HepG2 (cell line): Measurements from ENCODE around the gene DSCAML1. TPM values are rescaled to one million over a fixed set of nuclear protein-coding genes. Genes with fewer than 3 reads are reported as not detected.

Source experiments
- ATAC-seq: fragments of 200-7000 bp; cut with Tn5 transposase; 3 replicates; pipeline ENCODE4 v1.9.1; 2020; ENCODE audit warnings: mild to moderate bottlenecking, moderate library complexity
- BruUV-seq: library from RNA; stranded (reverse); fragments of 400-500 nt; replicated peaks from 2 replicates; lab custom pipeline; 2021; lab: Mats Ljungman, UMichigan
- CTCF ChIA-PET: fragments of 300-600 bp; formaldehyde crosslinking; extraction: SDS; loops from one replicate; lab custom pipeline; 2021; ENCODE audit warnings: low total read pairs, inconsistent platforms, low intra/inter-chr PET ratio; lab: Yijun Ruan, JAX
- POLR2A ChIA-PET: fragments of 350-600 bp; sonication (Branson Sonifier 250); formaldehyde crosslinking; loops from one replicate; lab custom pipeline; 2020; ENCODE audit warnings: antibody characterized with exemption, inconsistent platforms; lab: Yijun Ruan, JAX
- DNase-seq: peaks from one replicate; pipeline ENCODE4 v3.0.0-alpha.2; 2015; ENCODE audit warnings: low spot score
- FAIRE-seq: peaks from 3 replicates; lab custom pipeline; 2011; peaks lifted over from hg19 to GRCh38; lab: Jason Lieb, UNC
- H2AFZ ChIP-seq: one replicate; pipeline ENCODE4 v1.6.1; 2011; ENCODE audit warnings: low read length, inconsistent platforms
- H3K27ac ChIP-seq: fragments of 300-600 bp; 3 replicates; pipeline ENCODE4 v1.8.0; 2011; ENCODE audit warnings: mixed run types, mild to moderate bottlenecking, mixed read lengths, low read length, inconsistent platforms; ENCODE audit not compliant: insufficient read depth; ENCODE audit errors: extremely low read length
- H3K27me3 ChIP-seq, 2 experiments: fragments of 200-600 bp in 1 of 2; 2 replicates in 1 of 2; 3 replicates in 1 of 2; pipeline versions ENCODE4 v1.6.0 to v1.8.0; 2011; ENCODE audit warnings: low read length in 2 of 2, mild to moderate bottlenecking in 2 of 2, moderate library complexity in 2 of 2, inconsistent platforms in 1 of 2; ENCODE audit not compliant: insufficient read depth in 2 of 2, control insufficient read depth in 1 of 2
- H3K36me3 ChIP-seq, 2 experiments: fragments of 200-600 bp in 1 of 2; replicated peaks in 1 of 2; 2 replicates in 1 of 2; 3 replicates in 1 of 2; pipeline versions ENCODE4 v1.5.1 to v1.8.0; 2011; ENCODE audit warnings: low read length in 2 of 2, inconsistent platforms in 1 of 2; ENCODE audit not compliant: insufficient read depth in 2 of 2, control insufficient read depth in 1 of 2
- H3K4me1 ChIP-seq: 2 replicates; pipeline ENCODE4 v1.5.1; 2012; ENCODE audit warnings: low read length, inconsistent platforms; ENCODE audit not compliant: insufficient read depth
- H3K4me2 ChIP-seq: 2 replicates; pipeline ENCODE4 v1.6.0; 2011; ENCODE audit warnings: low read depth, low read length, inconsistent platforms
- H3K4me3 ChIP-seq, 3 experiments: fragments of 200-600 bp in 1 of 3; sonication (generic), shearing (Covaris generic) in 1 of 3; replicated peaks in 1 of 3; 2 replicates each; pipeline ENCODE4 v1.5.1; 2011 to 2016; ENCODE audit warnings: low read length in 3 of 3, inconsistent platforms in 2 of 3, low read depth in 2 of 3, mild to moderate bottlenecking in 2 of 3, control low read depth in 1 of 3, mixed read lengths in 1 of 3; ENCODE audit not compliant: insufficient read depth in 1 of 3
- H3K79me2 ChIP-seq: one replicate; pipeline ENCODE4 v1.6.1; 2011; ENCODE audit warnings: low read length, inconsistent platforms; ENCODE audit not compliant: insufficient read depth
- H3K9ac ChIP-seq: 2 replicates; pipeline ENCODE4 v1.6.0; 2011; ENCODE audit warnings: mild to moderate bottlenecking, low read depth, low read length, inconsistent platforms; ENCODE audit not compliant: insufficient read depth
- H3K9me3 ChIP-seq: 2 replicates; pipeline ENCODE4 v1.5.1; 2012; ENCODE audit warnings: mild to moderate bottlenecking, low read length
- H4K20me1 ChIP-seq: 2 replicates; pipeline ENCODE4 v1.6.0; 2011; ENCODE audit warnings: inconsistent platforms, mild to moderate bottlenecking, low read length, moderate library complexity; ENCODE audit not compliant: insufficient read depth
- ATAD3A ChIP-seq: sonication (generic); formaldehyde crosslinking; IDR thresholded peaks from 2 replicates; pipeline ENCODE4 v1.4.0; 2020; ENCODE audit warnings: missing genetic modification reagents
- CEBPB ChIP-seq: IDR thresholded peaks from 2 replicates; pipeline ENCODE4 v1.6.1; 2011; ENCODE audit warnings: low read depth, low read length, improper control_type of control experiment, borderline replicate concordance
- HHEX ChIP-seq: IDR thresholded peaks from 2 replicates; pipeline ENCODE4 v1.6.1; 2016; ENCODE audit warnings: control low read depth
- KDM5A ChIP-seq: fragments of 200-600 bp; sonication (generic); IDR thresholded peaks from 2 replicates; pipeline ENCODE4 v1.7.0; 2018; ENCODE audit warnings: antibody characterized with exemption, mild to moderate bottlenecking, low read length, borderline replicate concordance
- RBM39 ChIP-seq: fragments of 200-400 bp; formaldehyde crosslinking; IDR thresholded peaks from one replicate; pipeline ENCODE4 v1.6.1; 2018; ENCODE audit warnings: antibody characterized with exemption, mild to moderate bottlenecking, low read depth, low read length; ENCODE audit not compliant: poor library complexity, severe bottlenecking
- RXRA ChIP-seq: sonication (generic); formaldehyde crosslinking; IDR thresholded peaks from 2 replicates; pipeline ENCODE4 v1.5.1; 2020; ENCODE audit warnings: missing genetic modification reagents
- YEATS2 ChIP-seq: sonication (generic); formaldehyde crosslinking; IDR thresholded peaks from 2 replicates; pipeline ENCODE4 v1.4.0; 2020; ENCODE audit warnings: missing genetic modification reagents, borderline replicate concordance
- ZNF136 ChIP-seq: sonication (generic); formaldehyde crosslinking; IDR thresholded peaks from 2 replicates; pipeline ENCODE4 v1.8.1; 2022; ENCODE audit warnings: low read depth, mild to moderate bottlenecking, moderate library complexity, missing genetic modification reagents
- ZNF17 ChIP-seq: sonication (generic); formaldehyde crosslinking; IDR thresholded peaks from 2 replicates; pipeline ENCODE4 v1.5.0; 2020; ENCODE audit warnings: mild to moderate bottlenecking, missing genetic modification reagents
- ZNF367 ChIP-seq: sonication (generic); formaldehyde crosslinking; IDR thresholded peaks from 2 replicates; pipeline ENCODE4 v1.4.0; 2020; ENCODE audit warnings: missing genetic modification reagents, borderline replicate concordance
- ZNF570 ChIP-seq: sonication (generic); formaldehyde crosslinking; IDR thresholded peaks from 2 replicates; pipeline ENCODE4 v1.4.0; 2020; ENCODE audit warnings: mild to moderate bottlenecking, missing genetic modification reagents, borderline replicate concordance
- ZNF619 ChIP-seq: sonication (generic); formaldehyde crosslinking; IDR thresholded peaks from 2 replicates; pipeline ENCODE4 v1.4.0; 2020; ENCODE audit warnings: mild to moderate bottlenecking, missing genetic modification reagents
- ZNF709 ChIP-seq: sonication (generic); formaldehyde crosslinking; IDR thresholded peaks from 2 replicates; pipeline ENCODE4 v1.5.0; 2020; ENCODE audit warnings: mild to moderate bottlenecking, missing genetic modification reagents
- ZNF766 ChIP-seq: sonication (generic); formaldehyde crosslinking; IDR thresholded peaks from 2 replicates; pipeline ENCODE4 v1.5.0; 2020; ENCODE audit warnings: missing genetic modification reagents, borderline replicate concordance
- WGBS: methylation state at CpG from one replicate; pipeline ENCODE4 v1.1.6; 2017; ENCODE audit warnings: low lambda C conversion rate; 5-methylcytosine and 5-hydroxymethylcytosine counted together
- in situ Hi-C: cut with HindIII; loops from 2 replicates; pipeline ENCODE4 v1.10.0; 2017; ENCODE audit warnings: low pct_unique_long_range_greater_than_20kb; ENCODE audit not compliant: extremely low pct_ligation_motif_present
- intact Hi-C: fragments of 100-400 bp; cut with micrococcal nuclease; formaldehyde crosslinking; loops from one replicate; pipeline ENCODE4 v1.10.0; 2022; ENCODE audit not compliant: unreplicated experiment
- polyA plus RNA-seq, 8 experiments: library from polyadenylated mRNA; depleted of rRNA in 3 of 8; stranded (reverse) in 7 of 8; unstranded in 1 of 8; fragments of >200 nt; fragmentation: Illumina TruSeq in 4 of 8; extraction: Trizol in 4 of 8; gene quantifications; 2 replicates each; pipeline versions ENCODE4 v1.2.1 to v1.2.3, GENCODE V29; 2011 to 2016; ENCODE audit warnings: low read depth in 4 of 8, missing spikeins in 1 of 8, mixed read lengths in 1 of 8; ENCODE audit not compliant: insufficient read depth in 1 of 8
- total RNA-seq, 5 experiments: library from RNA; depleted of rRNA; stranded (reverse); fragments of >200 nt; fragmentation: Illumina TruSeq; extraction: Trizol; gene quantifications; 2 replicates each; pipeline ENCODE4 v1.2.3, GENCODE V29; 2016; ENCODE audit warnings: low read depth in 1 of 5
- TF ChIP-seq, protein P1 (sequence below): sonication (generic); formaldehyde crosslinking; IDR thresholded peaks from 2 replicates; pipeline ENCODE4 v1.5.0; 2020; ENCODE audit warnings: missing genetic modification reagents
- TF ChIP-seq, protein P2 (sequence below): sonication (generic); formaldehyde crosslinking; IDR thresholded peaks from 2 replicates; pipeline ENCODE4 v1.4.0; 2020; ENCODE audit warnings: mild to moderate bottlenecking, missing genetic modification reagents
- TF ChIP-seq, protein P3 (sequence below): sonication (generic); formaldehyde crosslinking; IDR thresholded peaks from 2 replicates; pipeline ENCODE4 v1.4.0; 2020; ENCODE audit warnings: missing genetic modification reagents
- TF ChIP-seq, protein P4 (sequence below): sonication (generic); formaldehyde crosslinking; IDR thresholded peaks from 2 replicates; pipeline ENCODE4 v1.4.0; 2020; ENCODE audit warnings: low read depth, missing genetic modification reagents

Gene DSCAML1
- total and polyA plus RNA-seq, 2 of the 13 experiments (the other 11 are each of a cell fraction or from before 2014, with no cell fraction given), result 0.29 to 0.40 TPM

DNA sequence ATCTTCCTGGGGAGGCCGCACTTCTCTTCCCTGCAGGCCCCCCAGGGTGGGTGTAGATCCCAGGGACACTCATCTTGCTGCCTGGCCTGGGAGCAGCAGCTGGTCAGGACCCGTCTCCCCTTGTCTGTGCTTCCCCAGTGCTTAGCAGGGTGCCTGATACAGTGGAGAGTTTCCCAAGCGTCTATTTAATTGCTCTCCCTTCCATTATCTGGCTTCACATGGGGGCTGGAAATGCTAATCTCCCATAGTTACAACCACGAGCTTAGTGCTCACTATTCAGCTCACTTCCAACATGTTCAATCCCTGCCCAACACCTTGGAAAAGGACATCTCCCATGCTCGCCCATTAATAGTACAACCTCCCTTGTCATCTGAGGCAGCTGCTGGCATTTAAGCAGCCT, 100.5 kb downstream of the DSCAML1 start:
- no peaks in the 10 kb centered on the region for H3K79me2 ChIP-seq
- no peak overlapping the region for H3K4me3 ChIP-seq
- peaks cover 0 to 1% of the 10 kb centered on the region in 2 experiments; a peak in 2 of 5 replicates for H3K27me3 ChIP-seq
- no peak overlapping the region for H3K9ac ChIP-seq
- TF ChIP-seq KDM5A, result no peak
- TF ChIP-seq, protein P1, sequence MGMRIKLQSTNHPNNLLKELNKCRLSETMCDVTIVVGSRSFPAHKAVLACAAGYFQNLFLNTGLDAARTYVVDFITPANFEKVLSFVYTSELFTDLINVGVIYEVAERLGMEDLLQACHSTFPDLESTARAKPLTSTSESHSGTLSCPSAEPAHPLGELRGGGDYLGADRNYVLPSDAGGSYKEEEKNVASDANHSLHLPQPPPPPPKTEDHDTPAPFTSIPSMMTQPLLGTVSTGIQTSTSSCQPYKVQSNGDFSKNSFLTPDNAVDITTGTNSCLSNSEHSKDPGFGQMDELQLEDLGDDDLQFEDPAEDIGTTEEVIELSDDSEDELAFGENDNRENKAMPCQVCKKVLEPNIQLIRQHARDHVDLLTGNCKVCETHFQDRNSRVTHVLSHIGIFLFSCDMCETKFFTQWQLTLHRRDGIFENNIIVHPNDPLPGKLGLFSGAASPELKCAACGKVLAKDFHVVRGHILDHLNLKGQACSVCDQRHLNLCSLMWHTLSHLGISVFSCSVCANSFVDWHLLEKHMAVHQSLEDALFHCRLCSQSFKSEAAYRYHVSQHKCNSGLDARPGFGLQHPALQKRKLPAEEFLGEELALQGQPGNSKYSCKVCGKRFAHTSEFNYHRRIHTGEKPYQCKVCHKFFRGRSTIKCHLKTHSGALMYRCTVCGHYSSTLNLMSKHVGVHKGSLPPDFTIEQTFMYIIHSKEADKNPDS (CRISPR knock-in tag), result no peak
- TF ChIP-seq, protein P2, sequence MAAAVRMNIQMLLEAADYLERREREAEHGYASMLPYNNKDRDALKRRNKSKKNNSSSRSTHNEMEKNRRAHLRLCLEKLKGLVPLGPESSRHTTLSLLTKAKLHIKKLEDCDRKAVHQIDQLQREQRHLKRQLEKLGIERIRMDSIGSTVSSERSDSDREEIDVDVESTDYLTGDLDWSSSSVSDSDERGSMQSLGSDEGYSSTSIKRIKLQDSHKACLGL (CRISPR knock-in tag), result no peak
- no peak for TF ChIP-seq ZNF766
- TF ChIP-seq ZNF709, result no peak
- no peak for TF ChIP-seq ZNF17
- no peak for TF ChIP-seq ZNF367 (CRISPR knock-in tag)
- no peak for TF ChIP-seq YEATS2 (CRISPR knock-in tag)
- no peak for TF ChIP-seq ATAD3A (CRISPR knock-in tag)
- TF ChIP-seq RBM39, result no peak
- TF ChIP-seq, protein P3, sequence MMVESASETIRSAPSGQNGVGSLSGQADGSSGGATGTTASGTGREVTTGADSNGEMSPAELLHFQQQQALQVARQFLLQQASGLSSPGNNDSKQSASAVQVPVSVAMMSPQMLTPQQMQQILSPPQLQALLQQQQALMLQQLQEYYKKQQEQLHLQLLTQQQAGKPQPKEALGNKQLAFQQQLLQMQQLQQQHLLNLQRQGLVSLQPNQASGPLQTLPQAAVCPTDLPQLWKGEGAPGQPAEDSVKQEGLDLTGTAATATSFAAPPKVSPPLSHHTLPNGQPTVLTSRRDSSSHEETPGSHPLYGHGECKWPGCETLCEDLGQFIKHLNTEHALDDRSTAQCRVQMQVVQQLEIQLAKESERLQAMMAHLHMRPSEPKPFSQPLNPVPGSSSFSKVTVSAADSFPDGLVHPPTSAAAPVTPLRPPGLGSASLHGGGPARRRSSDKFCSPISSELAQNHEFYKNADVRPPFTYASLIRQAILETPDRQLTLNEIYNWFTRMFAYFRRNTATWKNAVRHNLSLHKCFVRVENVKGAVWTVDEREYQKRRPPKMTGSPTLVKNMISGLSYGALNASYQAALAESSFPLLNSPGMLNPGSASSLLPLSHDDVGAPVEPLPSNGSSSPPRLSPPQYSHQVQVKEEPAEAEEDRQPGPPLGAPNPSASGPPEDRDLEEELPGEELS (CRISPR knock-in tag), result no peak
- no peak for TF ChIP-seq CEBPB
- no peak for TF ChIP-seq ZNF136 (CRISPR knock-in tag)
- TF ChIP-seq RXRA (CRISPR knock-in tag), result no peak
- no peak for TF ChIP-seq ZNF619
- TF ChIP-seq, protein P4, sequence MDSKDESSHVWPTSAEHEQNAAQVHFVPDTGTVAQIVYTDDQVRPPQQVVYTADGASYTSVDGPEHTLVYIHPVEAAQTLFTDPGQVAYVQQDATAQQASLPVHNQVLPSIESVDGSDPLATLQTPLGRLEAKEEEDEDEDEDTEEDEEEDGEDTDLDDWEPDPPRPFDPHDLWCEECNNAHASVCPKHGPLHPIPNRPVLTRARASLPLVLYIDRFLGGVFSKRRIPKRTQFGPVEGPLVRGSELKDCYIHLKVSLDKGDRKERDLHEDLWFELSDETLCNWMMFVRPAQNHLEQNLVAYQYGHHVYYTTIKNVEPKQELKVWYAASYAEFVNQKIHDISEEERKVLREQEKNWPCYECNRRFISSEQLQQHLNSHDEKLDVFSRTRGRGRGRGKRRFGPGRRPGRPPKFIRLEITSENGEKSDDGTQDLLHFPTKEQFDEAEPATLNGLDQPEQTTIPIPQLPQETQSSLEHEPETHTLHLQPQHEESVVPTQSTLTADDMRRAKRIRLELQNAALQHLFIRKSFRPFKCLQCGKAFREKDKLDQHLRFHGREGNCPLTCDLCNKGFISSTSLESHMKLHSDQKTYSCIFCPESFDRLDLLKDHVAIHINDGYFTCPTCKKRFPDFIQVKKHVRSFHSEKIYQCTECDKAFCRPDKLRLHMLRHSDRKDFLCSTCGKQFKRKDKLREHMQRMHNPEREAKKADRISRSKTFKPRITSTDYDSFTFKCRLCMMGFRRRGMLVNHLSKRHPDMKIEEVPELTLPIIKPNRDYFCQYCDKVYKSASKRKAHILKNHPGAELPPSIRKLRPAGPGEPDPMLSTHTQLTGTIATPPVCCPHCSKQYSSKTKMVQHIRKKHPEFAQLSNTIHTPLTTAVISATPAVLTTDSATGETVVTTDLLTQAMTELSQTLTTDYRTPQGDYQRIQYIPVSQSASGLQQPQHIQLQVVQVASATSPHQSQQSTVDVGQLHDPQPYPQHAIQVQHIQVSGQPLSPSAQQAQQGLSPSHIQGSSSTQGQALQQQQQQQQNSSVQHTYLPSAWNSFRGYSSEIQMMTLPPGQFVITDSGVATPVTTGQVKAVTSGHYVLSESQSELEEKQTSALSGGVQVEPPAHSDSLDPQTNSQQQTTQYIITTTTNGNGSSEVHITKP (CRISPR knock-in tag), result no peak
- TF ChIP-seq HHEX (CRISPR knock-in tag), result no peak
- TF ChIP-seq ZNF570 (CRISPR knock-in tag), result no peak
- no peaks in the 10 kb centered on the region for H4K20me1 ChIP-seq
- 24% methylated on average over 4 of the region's 5 CpGs for WGBS
- in situ Hi-C loops (no loop called here), intact Hi-C loops (no loop called here)
- H3K4me1 ChIP-seq, result no peaks in the 10 kb centered on the region
- no peak overlapping the region for H3K4me2 ChIP-seq
- H3K9me3 ChIP-seq, result no peaks in the 10 kb centered on the region
- POLR2A ChIA-PET, result interaction anchor here (0.7 kb wide), 1 partner anchor 30 kb away, joined by 3 read pairs; no protein-coding TSS in a partner anchor
- no peak for DNase-seq
- no peak for FAIRE-seq
- H2AFZ ChIP-seq, result no peak overlapping the region
- CTCF ChIA-PET, result no interaction called here
- H3K27ac ChIP-seq, result no peak overlapping the region
- BruUV-seq, result no TSS peak
- H3K36me3 ChIP-seq, result no peaks in the 10 kb centered on the region
- no peak for ATAC-seq
